Suprapubic skin (tissue), 4 donors: Measurements from ENCODE around the gene PRDM10.

ENCODE experiments used
- CTCF ChIP-seq, 2 donors: fragments of 200-600 bp in 1 of 2; fragments of 450-650 bp in 1 of 2; sonication (generic) in 1 of 2; IDR thresholded peaks; one replicate each; pipeline ENCODE4 v1.5.1; 2016 to 2019; ENCODE audit warnings: antibody characterized with exemption in 2 of 2, mild to moderate bottlenecking in 1 of 2, moderate library complexity in 1 of 2
- EP300 ChIP-seq: sonication (generic); formaldehyde crosslinking; IDR thresholded peaks from one replicate; pipeline ENCODE4 v1.6.1; 2017; ENCODE audit warnings: antibody characterized with exemption
- POLR2A ChIP-seq, 2 donors: fragments of 450-650 bp; IDR thresholded peaks; one replicate each; pipeline ENCODE4 v1.6.1; 2017; ENCODE audit warnings: antibody characterized with exemption in 2 of 2, mild to moderate bottlenecking in 2 of 2, moderate library complexity in 2 of 2
- POLR2AphosphoS5 ChIP-seq, 3 donors: sonication (generic); formaldehyde crosslinking; IDR thresholded peaks; one replicate each; pipeline ENCODE4 v1.6.1; 2017; ENCODE audit warnings: antibody characterized with exemption in 3 of 3

GRCh38 chr11:129852125-129852740 lies 150.4 kb downstream of the PRDM10 start:
- TF ChIP-seq CTCF (IDR thresholded peaks at IDR 0.05) (no peak), EP300 (no peak), POLR2A (IDR thresholded peaks at IDR 0.05) (no peak), POLR2AphosphoS5 (IDR thresholded peaks at IDR 0.05) (no peak)
